CD8-positive, alpha-beta memory T cell (primary cell): ENCODE data around the gene LRFN3. TPM values are rescaled to one million over a fixed set of nuclear protein-coding genes. Genes with fewer than 3 reads are reported as not detected.

Experiments used
- CTCF ChIA-PET: fragments of 350-600 bp; sonication (Branson Sonifier 250); formaldehyde crosslinking; loops from one replicate; lab custom pipeline; 2021; ENCODE audit warnings: antibody characterized with exemption; lab: Charles Lee
- POLR2A ChIA-PET: fragments of 350-600 bp; sonication (Branson Sonifier 250); formaldehyde crosslinking; loops from one replicate; lab custom pipeline; 2021; ENCODE audit warnings: antibody characterized with exemption; lab: Charles Lee
- DNase-seq, 5 donors: peaks; one replicate each; pipeline versions ENCODE4 v3.0.0 to v3.0.0-alpha.2; 2020 to 2022; ENCODE audit warnings: mixed read lengths in 1 of 5
- H3K27ac ChIP-seq: one replicate; pipeline ENCODE4 v1.7.0; 2013; ENCODE audit warnings: low read depth, mild to moderate bottlenecking, low read length, moderate library complexity
- H3K27me3 ChIP-seq: 2 replicates; pipeline ENCODE4 v1.7.0; 2013; ENCODE audit warnings: low read length, mild to moderate bottlenecking; ENCODE audit not compliant: insufficient read depth, poor library complexity, severe bottlenecking
- H3K36me3 ChIP-seq: 2 replicates; pipeline ENCODE4 v1.7.0; 2013; ENCODE audit warnings: mild to moderate bottlenecking, low read length, moderate library complexity; ENCODE audit not compliant: insufficient read depth
- H3K4me1 ChIP-seq: 2 replicates; pipeline ENCODE4 v1.7.0; 2013; ENCODE audit warnings: mild to moderate bottlenecking, low read length, moderate library complexity; ENCODE audit not compliant: insufficient read depth
- H3K4me3 ChIP-seq: 2 replicates; pipeline ENCODE4 v1.7.0; 2013; ENCODE audit warnings: mild to moderate bottlenecking, low read length
- H3K9me3 ChIP-seq: 2 replicates; pipeline ENCODE4 v1.7.0; 2013; ENCODE audit warnings: mild to moderate bottlenecking, low read length
- H3K27ac Mint-ChIP-seq, 8 donors: one replicate each; pipeline ENCODE4 v1.8.0; 2020 to 2021; ENCODE audit warnings: mixed read lengths in 8 of 8, mild to moderate bottlenecking in 6 of 8, inconsistent platforms in 3 of 8, moderate library complexity in 3 of 8
- H3K27me3 Mint-ChIP-seq, 2 donors: one replicate each; pipeline ENCODE4 v1.8.0; 2020 to 2021; ENCODE audit warnings: mixed read lengths in 2 of 2, mild to moderate bottlenecking in 1 of 2, moderate library complexity in 1 of 2
- H3K36me3 Mint-ChIP-seq, 3 donors: one replicate each; pipeline ENCODE4 v1.8.0; 2020 to 2021; ENCODE audit warnings: mixed read lengths in 3 of 3, inconsistent platforms in 1 of 3, mild to moderate bottlenecking in 1 of 3
- H3K4me1 Mint-ChIP-seq, 3 donors: one replicate each; pipeline ENCODE4 v1.8.0; 2020 to 2021; ENCODE audit warnings: mixed read lengths in 3 of 3, inconsistent platforms in 1 of 3, mild to moderate bottlenecking in 1 of 3
- H3K4me3 Mint-ChIP-seq, 7 donors: one replicate each; pipeline ENCODE4 v1.8.0; 2020 to 2021; ENCODE audit warnings: mixed read lengths in 7 of 7, mild to moderate bottlenecking in 6 of 7, moderate library complexity in 4 of 7, inconsistent platforms in 2 of 7
- H3K9me3 Mint-ChIP-seq, 5 donors: one replicate each; pipeline ENCODE4 v1.8.0; 2020 to 2022; ENCODE audit warnings: mixed read lengths in 5 of 5, mild to moderate bottlenecking in 3 of 5, moderate library complexity in 2 of 5, inconsistent platforms in 1 of 5
- polyA plus RNA-seq: library from polyadenylated mRNA; unstranded; fragments of 300-500 nt; fragmentation: Illumina TruSeq; gene quantifications from one replicate; pipeline ENCODE4 v1.2.3, GENCODE V29; 2021
- total RNA-seq, 2 experiments: library from RNA; stranded (reverse); gene quantifications; one replicate each; pipeline ENCODE4 v1.2.3, GENCODE V29; 2021

The LRFN3 gene
- total and polyA plus RNA-seq, 3 experiments from 2014 or later = 3.0 to 12.5 (median 12.4) TPM

- Mint-ChIP-seq H3K4me1 (peaks cover 28 to 51% (median 50%) of the 10 kb centered on the region in 3 donors), H3K9me3 (no peaks in the 10 kb centered on the region), H3K4me3 (no peak overlapping the region), H3K27ac (peak overlapping the region in 4 of 8 donors; percentile 40 to 77 (median 60)), H3K36me3 (peaks cover 0 to 2% (median 0%) of the 10 kb centered on the region in 3 donors), H3K27me3 (peaks cover 0 to 3% of the 10 kb centered on the region in 2 donors)
- ChIA-PET CTCF (interaction anchor here (0.7 to 7.0 kb wide), 8 partner anchors 16 to 239 kb away, joined by 3 to 104 read pairs (median 4); partner anchors contain the start of gene ARHGAP33), POLR2A (interaction anchor here (0.6 kb wide), 1 partner anchor 9 kb away, joined by 3 read pairs; no protein-coding TSS in a partner anchor)
- no peak overlapping the region for H3K27ac ChIP-seq
- no peaks in the 10 kb centered on the region for H3K36me3 ChIP-seq
- no peak for DNase-seq
- H3K4me1 ChIP-seq = peaks cover 62% of the 10 kb centered on the region
- no peaks in the 10 kb centered on the region for H3K27me3 ChIP-seq
- H3K9me3 ChIP-seq = no peaks in the 10 kb centered on the region
- no peak overlapping the region for H3K4me3 ChIP-seq
Observed at GRCh38 chr19:35932291-35932936, 3.8 kb upstream of the LRFN3 start.

GRCh38 chr19:35936738-35937268, 629 bp downstream of the LRFN3 start:
- Histone ChIP-seq H3K27ac (peak overlapping the region; percentile 6), H3K4me3 (peak overlapping the region; percentile 71), H3K27me3 (no peaks in the 10 kb centered on the region), H3K9me3 (no peaks in the 10 kb centered on the region), H3K36me3 (no peaks in the 10 kb centered on the region), H3K4me1 (peaks cover 40% of the 10 kb centered on the region)
- POLR2A ChIA-PET = no interaction called here
- H3K36me3 Mint-ChIP-seq = peaks cover 0 to 31% (median 5%) of the 10 kb centered on the region in 3 donors
- peaks cover 0 to 2% of the 10 kb centered on the region in 2 donors for H3K27me3 Mint-ChIP-seq
- peak overlapping the region; percentile 80 to 96 (median 85) for H3K4me3 Mint-ChIP-seq
- CTCF ChIA-PET = interaction anchor here (3.5 kb wide), 1 partner anchor 22 kb away, joined by 13 read pairs; no protein-coding TSS in a partner anchor
- no peak for DNase-seq
- peaks cover 26 to 44% (median 43%) of the 10 kb centered on the region in 3 donors for H3K4me1 Mint-ChIP-seq
- H3K9me3 Mint-ChIP-seq = no peaks in the 10 kb centered on the region
- peak overlapping the region in 6 of 8 donors; percentile 55 to 87 (median 75) for H3K27ac Mint-ChIP-seq

GRCh38 chr19:35937345-35938281, 1.4 kb downstream of the LRFN3 start:
- DNase-seq = no peak
- Histone ChIP-seq H3K4me1 (peaks cover 37% of the 10 kb centered on the region), H3K27ac (no peak overlapping the region), H3K4me3 (peak overlapping the region; percentile 71), H3K9me3 (no peaks in the 10 kb centered on the region), H3K36me3 (no peaks in the 10 kb centered on the region), H3K27me3 (no peaks in the 10 kb centered on the region)
- ChIA-PET POLR2A (no interaction called here), CTCF (interaction anchor here (1.5 to 3.5 kb wide), 2 partner anchors 21 to 54 kb away, joined by 3 to 13 read pairs; no protein-coding TSS in a partner anchor)
- Mint-ChIP-seq H3K4me3 (peak overlapping the region; percentile 80 to 96 (median 85)), H3K4me1 (peaks cover 26 to 41% (median 39%) of the 10 kb centered on the region in 3 donors), H3K27ac (peak overlapping the region; percentile 62 to 87 (median 79)), H3K27me3 (peaks cover 0 to 2% of the 10 kb centered on the region in 2 donors), H3K36me3 (peaks cover 0 to 39% (median 5%) of the 10 kb centered on the region in 3 donors), H3K9me3 (no peaks in the 10 kb centered on the region)

- POLR2A ChIA-PET = no interaction called here
Observed at GRCh38 chr19:35938282-35939224, 2.4 kb downstream of the LRFN3 start.

GRCh38 chr19:35939307-35940077, 3.3 kb downstream of the LRFN3 start:
- no peak overlapping the region for H3K27ac ChIP-seq
- peaks cover 37% of the 10 kb centered on the region for H3K4me1 ChIP-seq
- ChIA-PET CTCF (interaction anchor here (2.4 to 3.5 kb wide), 2 partner anchors 19 to 56 kb away, joined by 5 to 13 read pairs; no protein-coding TSS in a partner anchor), POLR2A (no interaction called here)
- H3K4me3 ChIP-seq = no peak overlapping the region
- H3K36me3 ChIP-seq = no peaks in the 10 kb centered on the region
- peaks cover 0 to 50% (median 11%) of the 10 kb centered on the region in 3 donors for H3K36me3 Mint-ChIP-seq
- peaks cover 29 to 46% (median 39%) of the 10 kb centered on the region in 3 donors for H3K4me1 Mint-ChIP-seq
- H3K27ac Mint-ChIP-seq = peak overlapping the region in 2 of 8 donors; percentile 19 to 79
- no peaks in the 10 kb centered on the region for H3K9me3 Mint-ChIP-seq
- H3K27me3 ChIP-seq = no peaks in the 10 kb centered on the region
- H3K4me3 Mint-ChIP-seq = peak overlapping the region in 2 of 7 donors; percentile 73 to 96
- DNase-seq = no peak
- H3K9me3 ChIP-seq = no peaks in the 10 kb centered on the region
- H3K27me3 Mint-ChIP-seq = peaks cover 0 to 2% of the 10 kb centered on the region in 2 donors

More at GRCh38 chr19:35938282-35939224, 2.4 kb downstream of the LRFN3 start:
- Histone ChIP-seq H3K27ac (no peak overlapping the region), H3K4me3 (peak overlapping the region; percentile 71), H3K4me1 (peaks cover 37% of the 10 kb centered on the region), H3K36me3 (no peaks in the 10 kb centered on the region), H3K9me3 (no peaks in the 10 kb centered on the region), H3K27me3 (no peaks in the 10 kb centered on the region)
- Mint-ChIP-seq H3K4me3 (peak overlapping the region; percentile 80 to 96 (median 85)), H3K4me1 (peaks cover 29 to 46% (median 39%) of the 10 kb centered on the region in 3 donors), H3K36me3 (peaks cover 0 to 44% (median 9%) of the 10 kb centered on the region in 3 donors), H3K27me3 (peaks cover 0 to 2% of the 10 kb centered on the region in 2 donors), H3K9me3 (no peaks in the 10 kb centered on the region), H3K27ac (peak overlapping the region; percentile 62 to 91 (median 79))
- CTCF ChIA-PET = interaction anchor here (1.5 to 3.5 kb wide), 2 partner anchors 20 to 55 kb away, joined by 3 to 13 read pairs; no protein-coding TSS in a partner anchor
- no peak for DNase-seq

- ChIA-PET POLR2A (no interaction called here), CTCF (interaction anchor here (1.8 to 2.4 kb wide), 2 partner anchors 57 to 80 kb away, joined by 4 to 5 read pairs; no protein-coding TSS in a partner anchor)
- Histone ChIP-seq H3K4me1 (peaks cover 31% of the 10 kb centered on the region), H3K9me3 (no peaks in the 10 kb centered on the region), H3K36me3 (no peaks in the 10 kb centered on the region), H3K27me3 (no peaks in the 10 kb centered on the region), H3K27ac (no peak overlapping the region), H3K4me3 (no peak overlapping the region)
- DNase-seq = no peak
- Mint-ChIP-seq H3K9me3 (no peaks in the 10 kb centered on the region), H3K27ac (no peak overlapping the region), H3K4me1 (peaks cover 29 to 46% (median 39%) of the 10 kb centered on the region in 3 donors), H3K36me3 (peaks cover 0 to 53% (median 11%) of the 10 kb centered on the region in 3 donors), H3K27me3 (peaks cover 0 to 2% of the 10 kb centered on the region in 2 donors), H3K4me3 (no peak overlapping the region)
Observed at GRCh38 chr19:35940078-35940775, 4.1 kb downstream of the LRFN3 start.
